C4-2B (cell line): Measurements from ENCODE around the gene ITGA3.

Experiments
- CTCF ChIP-seq: fragments of 450-650 bp; conservative IDR thresholded peaks from 2 replicates; pipeline ENCODE4 v1.5.1; 2017; ENCODE audit warnings: mild to moderate bottlenecking
- ZFX ChIP-seq: fragments of 450-650 bp; IDR thresholded peaks from 2 replicates; pipeline ENCODE4 v1.6.1; 2017

GRCh38 chr17:50059759-50060273 lies 3.9 kb downstream of the ITGA3 start:
- TF ChIP-seq CTCF (no peak), ZFX (no peak)
